Osteocyte (in vitro differentiated cells): ENCODE data around the gene RRM1. TPM values are rescaled to one million over a fixed set of nuclear protein-coding genes. Genes with fewer than 3 reads are reported as not detected.

ENCODE experiments used
- DNase-seq: peaks from one replicate; pipeline ENCODE4 v3.0.0; 2021; ENCODE audit warnings: mixed read lengths; ENCODE audit not compliant: unreplicated experiment; ENCODE audit errors: extremely low spot score
- H3K27ac Mint-ChIP-seq: one replicate; pipeline ENCODE4 v1.8.0; 2021; ENCODE audit warnings: mild to moderate bottlenecking, mixed read lengths; ENCODE audit not compliant: unreplicated experiment
- H3K27me3 Mint-ChIP-seq: one replicate; pipeline ENCODE4 v1.8.0; 2021; ENCODE audit warnings: mixed read lengths; ENCODE audit not compliant: unreplicated experiment
- H3K36me3 Mint-ChIP-seq: one replicate; pipeline ENCODE4 v1.8.0; 2021; ENCODE audit warnings: mixed read lengths; ENCODE audit not compliant: unreplicated experiment
- H3K4me1 Mint-ChIP-seq: one replicate; pipeline ENCODE4 v1.8.0; 2021; ENCODE audit warnings: mixed read lengths; ENCODE audit not compliant: unreplicated experiment
- H3K4me3 Mint-ChIP-seq: one replicate; pipeline ENCODE4 v1.8.0; 2021; ENCODE audit warnings: mild to moderate bottlenecking, moderate library complexity, mixed read lengths; ENCODE audit not compliant: unreplicated experiment
- H3K9me3 Mint-ChIP-seq: one replicate; pipeline ENCODE4 v1.8.0; 2021; ENCODE audit warnings: mixed read lengths; ENCODE audit not compliant: unreplicated experiment
- CTCF ChIP-seq: fragments of 200-600 bp; sonication (generic); IDR thresholded peaks from 2 replicates; pipeline ENCODE4 v1.5.0; 2021; ENCODE audit warnings: antibody characterized with exemption, mild to moderate bottlenecking, moderate library complexity
- total RNA-seq: library from RNA; stranded (reverse); gene quantifications from 2 replicates; pipeline ENCODE4 v1.2.1, GENCODE V29; 2021

The RRM1 gene
- total RNA-seq, 1 donor from 2014 or later = 34.4 TPM

GRCh38 chr11:4054643-4055042, 40.0 kb upstream of the RRM1 start:
- H3K4me3 Mint-ChIP-seq = no peak overlapping the region
- no peak for DNase-seq
- no peaks in the 10 kb centered on the region for H3K9me3 Mint-ChIP-seq
- H3K27me3 Mint-ChIP-seq = no peaks in the 10 kb centered on the region
- H3K36me3 Mint-ChIP-seq = peaks cover 5% of the 10 kb centered on the region
- H3K4me1 Mint-ChIP-seq = peaks cover 4% of the 10 kb centered on the region
- no peak for TF ChIP-seq CTCF
- H3K27ac Mint-ChIP-seq = no peak overlapping the region

GRCh38 chr11:4059424-4059823, 35.2 kb upstream of the RRM1 start:
- H3K27ac Mint-ChIP-seq = no peak overlapping the region
- peaks cover 7% of the 10 kb centered on the region for H3K36me3 Mint-ChIP-seq
- H3K9me3 Mint-ChIP-seq = no peaks in the 10 kb centered on the region
- TF ChIP-seq CTCF = no peak
- H3K4me3 Mint-ChIP-seq = no peak overlapping the region
- H3K4me1 Mint-ChIP-seq = peaks cover 4% of the 10 kb centered on the region
- no peaks in the 10 kb centered on the region for H3K27me3 Mint-ChIP-seq
- DNase-seq = no peak

GRCh38 chr11:4060182-4060923, 34.2 kb upstream of the RRM1 start:
- H3K27me3 Mint-ChIP-seq = no peaks in the 10 kb centered on the region
- no peak overlapping the region for H3K27ac Mint-ChIP-seq
- no peaks in the 10 kb centered on the region for H3K9me3 Mint-ChIP-seq
- no peak for DNase-seq
- TF ChIP-seq CTCF = no peak
- H3K36me3 Mint-ChIP-seq = peaks cover 7% of the 10 kb centered on the region
- H3K4me3 Mint-ChIP-seq = no peak overlapping the region
- H3K4me1 Mint-ChIP-seq = peaks cover 4% of the 10 kb centered on the region

- H3K27me3 Mint-ChIP-seq = no peaks in the 10 kb centered on the region
- no peak for DNase-seq
- H3K27ac Mint-ChIP-seq = no peak overlapping the region
- H3K9me3 Mint-ChIP-seq = no peaks in the 10 kb centered on the region
- H3K4me1 Mint-ChIP-seq = peaks cover 4% of the 10 kb centered on the region
- no peak overlapping the region for H3K4me3 Mint-ChIP-seq
- peaks cover 7% of the 10 kb centered on the region for H3K36me3 Mint-ChIP-seq
- TF ChIP-seq CTCF = no peak
These were observed 32.9 kb upstream of the RRM1 start for GRCh38 chr11:4061700-4062099.

GRCh38 chr11:4063348-4063747, 31.3 kb upstream of the RRM1 start:
- H3K27me3 Mint-ChIP-seq = no peaks in the 10 kb centered on the region
- no peak overlapping the region for H3K27ac Mint-ChIP-seq
- no peak for DNase-seq
- no peaks in the 10 kb centered on the region for H3K9me3 Mint-ChIP-seq
- H3K36me3 Mint-ChIP-seq = peaks cover 10% of the 10 kb centered on the region
- no peaks in the 10 kb centered on the region for H3K4me1 Mint-ChIP-seq
- no peak for TF ChIP-seq CTCF
- no peak overlapping the region for H3K4me3 Mint-ChIP-seq
